Tibial nerve (tissue), 4 donors: Measurements from ENCODE around the gene NRXN3.

Experiments
- EP300 ChIP-seq, 2 donors: sonication (generic); formaldehyde crosslinking; IDR thresholded peaks; one replicate each; pipeline ENCODE4 v1.6.1; 2017; ENCODE audit warnings: antibody characterized with exemption in 2 of 2, mild to moderate bottlenecking in 1 of 2
- POLR2A ChIP-seq, 2 donors: fragments of 450-650 bp; IDR thresholded peaks; one replicate each; pipeline ENCODE4 v1.6.1; 2017; ENCODE audit warnings: antibody characterized with exemption in 2 of 2, mild to moderate bottlenecking in 2 of 2, moderate library complexity in 2 of 2
- TF ChIP-seq, protein P1 (sequence below), 5 experiments: fragments of 200-600 bp in 3 of 5; fragments of 450-650 bp in 2 of 5; sonication (generic) in 3 of 5; IDR thresholded peaks; one replicate each; pipeline ENCODE4 v1.5.1; 2016 to 2019; ENCODE audit warnings: antibody characterized with exemption in 5 of 5, mild to moderate bottlenecking in 3 of 5, moderate library complexity in 2 of 5

DNA sequence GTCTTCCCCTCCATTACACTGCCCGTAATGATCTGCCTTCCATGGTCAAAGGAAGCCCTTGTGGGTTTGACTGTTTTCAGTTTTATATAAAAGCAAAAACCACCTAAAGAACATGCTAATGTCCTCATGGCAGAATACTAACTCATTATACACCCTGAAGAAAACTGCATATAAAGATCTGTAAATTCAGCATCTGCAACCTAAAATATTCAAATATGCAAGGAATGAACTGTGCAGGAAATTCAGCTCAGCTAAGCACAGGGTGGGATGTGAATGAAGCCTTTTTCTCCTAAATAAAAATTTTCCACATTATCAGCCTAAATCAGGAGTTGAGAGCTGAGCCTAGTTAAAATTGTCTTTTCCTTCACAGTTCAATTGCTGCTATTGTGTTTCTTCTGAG, 128.1 kb downstream of the NRXN3 start:
- TF ChIP-seq POLR2A (IDR thresholded peaks at IDR 0.05) (no peak), EP300 (IDR thresholded peaks at IDR 0.05) (no peak)
- TF ChIP-seq, protein P1, sequence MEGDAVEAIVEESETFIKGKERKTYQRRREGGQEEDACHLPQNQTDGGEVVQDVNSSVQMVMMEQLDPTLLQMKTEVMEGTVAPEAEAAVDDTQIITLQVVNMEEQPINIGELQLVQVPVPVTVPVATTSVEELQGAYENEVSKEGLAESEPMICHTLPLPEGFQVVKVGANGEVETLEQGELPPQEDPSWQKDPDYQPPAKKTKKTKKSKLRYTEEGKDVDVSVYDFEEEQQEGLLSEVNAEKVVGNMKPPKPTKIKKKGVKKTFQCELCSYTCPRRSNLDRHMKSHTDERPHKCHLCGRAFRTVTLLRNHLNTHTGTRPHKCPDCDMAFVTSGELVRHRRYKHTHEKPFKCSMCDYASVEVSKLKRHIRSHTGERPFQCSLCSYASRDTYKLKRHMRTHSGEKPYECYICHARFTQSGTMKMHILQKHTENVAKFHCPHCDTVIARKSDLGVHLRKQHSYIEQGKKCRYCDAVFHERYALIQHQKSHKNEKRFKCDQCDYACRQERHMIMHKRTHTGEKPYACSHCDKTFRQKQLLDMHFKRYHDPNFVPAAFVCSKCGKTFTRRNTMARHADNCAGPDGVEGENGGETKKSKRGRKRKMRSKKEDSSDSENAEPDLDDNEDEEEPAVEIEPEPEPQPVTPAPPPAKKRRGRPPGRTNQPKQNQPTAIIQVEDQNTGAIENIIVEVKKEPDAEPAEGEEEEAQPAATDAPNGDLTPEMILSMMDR (IDR thresholded peaks at IDR 0.05), result no peak
